ENCODE measurements around the gene FBXW9. TPM values are rescaled to one million over a fixed set of nuclear protein-coding genes. Genes with fewer than 3 reads are reported as not detected.

Gene FBXW9
- total and polyA plus RNA-seq, 2 of the 4 experiments (the other 2 are of a cell fraction): 9.5 to 14.2 TPM

DNA sequence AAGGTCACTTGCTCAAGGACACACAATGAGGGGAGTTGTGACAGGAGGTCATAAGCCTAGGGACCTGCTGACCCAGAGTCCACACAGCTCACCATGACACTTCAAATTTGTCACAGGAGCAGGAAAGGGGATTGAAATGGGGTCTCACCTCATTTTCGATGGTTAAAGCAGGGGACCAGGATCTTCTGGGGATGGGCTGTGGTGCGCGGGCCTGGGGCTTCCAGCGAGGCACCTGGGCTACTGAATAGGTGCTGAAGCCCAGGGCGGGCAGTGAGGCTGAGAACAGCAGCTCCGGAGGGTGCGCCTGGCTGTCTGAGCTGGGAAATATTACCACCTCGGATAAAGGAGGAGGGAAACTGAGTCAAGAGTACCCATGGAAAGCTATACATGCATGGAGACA is 40.9 kb downstream of the FBXW9 start:
- no peaks in the 10 kb centered on the region for H4K20me1 ChIP-seq (ENCODE audit: insufficient read depth, low read length)
- H2AFZ ChIP-seq (replicated peaks; ENCODE audit: low read length, poor library complexity): no peak overlapping the region
- H2BK20ac ChIP-seq (ENCODE audit: low read depth, low read length): no peak overlapping the region
- H3K9ac ChIP-seq (ENCODE audit: low read depth, low read length): no peak overlapping the region
- no peak overlapping the region for H2BK15ac ChIP-seq (ENCODE audit: low read depth, low read length)
- WGBS, 2 experiments (ENCODE audit: extremely low coverage in 2 of 2, insufficient read length in 1 of 2): 100% methylated on average over 2 of the region's 8 CpGs; no CpG with 5 or more reads in 1 of the 2 experiments
- no peaks in the 10 kb centered on the region for H3K27me3 ChIP-seq (ENCODE audit: control insufficient read depth, insufficient read depth, low read length)
- no peak overlapping the region for H2BK120ac ChIP-seq (ENCODE audit: low read depth, low read length)
- H2AK5ac ChIP-seq (ENCODE audit: low read depth, low read length): no peak overlapping the region
- H4K8ac ChIP-seq (ENCODE audit: low read depth in 2 of 2, low read length in 2 of 2): no peak overlapping the region
- H3K4me3 ChIP-seq (ENCODE audit: insufficient read depth, low read depth, low read length): no peak overlapping the region
- H3K4me2 ChIP-seq (ENCODE audit: low read depth, low read length): no peak overlapping the region
- ChIA-PET CTCF (no interaction called here), POLR2A (ENCODE audit: unreplicated experiment) (no interaction called here)
- ATAC-seq (ENCODE audit: low read depth): no peak
- H2BK5ac ChIP-seq (ENCODE audit: low read depth, low read length, poor library complexity, severe bottlenecking): no peak overlapping the region
- dilution Hi-C loops (cut with HindIII; ENCODE audit: low sequenced_read_pairs, unreplicated experiment) (no loop called here), intact Hi-C loops (cut with micrococcal nuclease) (no loop called here), in situ Hi-C loops (cut with MboI; ENCODE audit: low sequenced_read_pairs) (no loop called here)
- no peaks in the 10 kb centered on the region for H3K79me1 ChIP-seq (ENCODE audit: low read depth in 1 of 2, low read length in 2 of 2)
- BruUV-seq (replicated peaks): no TSS peak
- no peak for TF ChIP-seq CHD1 (IDR thresholded peaks at IDR 0.05; ENCODE audit: low read depth, low read length)
- TF ChIP-seq RCOR1 (IDR thresholded peaks at IDR 0.05; ENCODE audit: insufficient replicate concordance, low read length): no peak
- TF ChIP-seq, protein P1, sequence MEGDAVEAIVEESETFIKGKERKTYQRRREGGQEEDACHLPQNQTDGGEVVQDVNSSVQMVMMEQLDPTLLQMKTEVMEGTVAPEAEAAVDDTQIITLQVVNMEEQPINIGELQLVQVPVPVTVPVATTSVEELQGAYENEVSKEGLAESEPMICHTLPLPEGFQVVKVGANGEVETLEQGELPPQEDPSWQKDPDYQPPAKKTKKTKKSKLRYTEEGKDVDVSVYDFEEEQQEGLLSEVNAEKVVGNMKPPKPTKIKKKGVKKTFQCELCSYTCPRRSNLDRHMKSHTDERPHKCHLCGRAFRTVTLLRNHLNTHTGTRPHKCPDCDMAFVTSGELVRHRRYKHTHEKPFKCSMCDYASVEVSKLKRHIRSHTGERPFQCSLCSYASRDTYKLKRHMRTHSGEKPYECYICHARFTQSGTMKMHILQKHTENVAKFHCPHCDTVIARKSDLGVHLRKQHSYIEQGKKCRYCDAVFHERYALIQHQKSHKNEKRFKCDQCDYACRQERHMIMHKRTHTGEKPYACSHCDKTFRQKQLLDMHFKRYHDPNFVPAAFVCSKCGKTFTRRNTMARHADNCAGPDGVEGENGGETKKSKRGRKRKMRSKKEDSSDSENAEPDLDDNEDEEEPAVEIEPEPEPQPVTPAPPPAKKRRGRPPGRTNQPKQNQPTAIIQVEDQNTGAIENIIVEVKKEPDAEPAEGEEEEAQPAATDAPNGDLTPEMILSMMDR (conservative IDR thresholded peaks at IDR 0.05; ENCODE audit: low read depth, low read length): no peak
- no peak for TF ChIP-seq BHLHE40 (IDR thresholded peaks at IDR 0.05; ENCODE audit: low read depth, low read length)
- TF ChIP-seq MAFK (IDR thresholded peaks at IDR 0.05; ENCODE audit: low read depth, low read length): no peak
- no peak for TF ChIP-seq FOS (IDR thresholded peaks at IDR 0.05; ENCODE audit: low read depth, low read length)
- TF ChIP-seq MAZ (IDR thresholded peaks at IDR 0.05; ENCODE audit: borderline replicate concordance, low read depth, low read length): no peak
- no peak for TF ChIP-seq NFE2L2 (IDR thresholded peaks at IDR 0.05; ENCODE audit: low read depth, low read length)
- TF ChIP-seq CEBPB (IDR thresholded peaks at IDR 0.05; ENCODE audit: low read depth, low read length): no peak
- H4K91ac ChIP-seq (ENCODE audit: insufficient read depth, low read depth, low read length): no peak overlapping the region
- H4K5ac ChIP-seq (ENCODE audit: low read depth, low read length): no peak overlapping the region
- DNase-seq: no peak
- H3K18ac ChIP-seq (ENCODE audit: low read depth, low read length): no peak overlapping the region
- H3K14ac ChIP-seq (replicated peaks; ENCODE audit: low read depth, low read length): no peak overlapping the region
- no peak overlapping the region for H2AK9ac ChIP-seq (replicated peaks; ENCODE audit: low read depth, low read length, poor library complexity)
- H3K4ac ChIP-seq (ENCODE audit: low read depth, low read length): no peak overlapping the region
- H3K27ac ChIP-seq (ENCODE audit: insufficient read depth, low read length): no peak overlapping the region
- no peak overlapping the region for H3K23ac ChIP-seq (ENCODE audit: low read depth, low read length)
- no peak overlapping the region for H3K56ac ChIP-seq (ENCODE audit: extremely low read depth, insufficient read depth, low read length)
- H3K36me3 ChIP-seq (ENCODE audit: control insufficient read depth, insufficient read depth, low read length): peaks cover 35% of the 10 kb centered on the region
- no peaks in the 10 kb centered on the region for H3K9me1 ChIP-seq (ENCODE audit: insufficient read depth, low read length)
- H3K4me1 ChIP-seq (ENCODE audit: control insufficient read depth, insufficient read depth, low read length): no peaks in the 10 kb centered on the region
- no peaks in the 10 kb centered on the region for H3K9me3 ChIP-seq (ENCODE audit: control insufficient read depth, insufficient read depth, low read length)

Measured in IMR-90 (cell line).